ENCODE results near the gene NAA38. TPM values are rescaled to one million over a fixed set of nuclear protein-coding genes. Genes with fewer than 3 reads are reported as not detected.
A peak's percentile ranks its signal among the peaks of the same experiment; 100 is the strongest.

Gene NAA38
- polyA plus RNA-seq, 1 donor, result 54.2 TPM

- DNase-seq (ENCODE audit: low read depth), result no peak
These were observed 15.9 kb downstream of the NAA38 start for GRCh38 chr17:7841396-7841914.

- no peak for DNase-seq (ENCODE audit: low read depth)
These were observed 16.5 kb downstream of the NAA38 start for GRCh38 chr17:7840875-7841274.

GRCh38 chr17:7840441-7840840, 16.9 kb downstream of the NAA38 start:
- no peak for DNase-seq (ENCODE audit: low read depth)

- DNase-seq (ENCODE audit: low read depth), result no peak
These were observed 17.5 kb downstream of the NAA38 start for GRCh38 chr17:7839876-7840261.

- DNase-seq (ENCODE audit: low read depth), result no peak
These were observed 18.0 kb downstream of the NAA38 start for GRCh38 chr17:7839190-7839875.

GRCh38 chr17:7838090-7839075, 19.0 kb downstream of the NAA38 start:
- no peak for DNase-seq (ENCODE audit: low read depth)

- no peak for DNase-seq (ENCODE audit: low read depth)
These were observed 19.8 kb downstream of the NAA38 start for GRCh38 chr17:7837408-7838088.

- no peak for DNase-seq (ENCODE audit: low read depth)
These were observed 20.6 kb downstream of the NAA38 start for GRCh38 chr17:7836596-7837407.

GRCh38 chr17:7835814-7836595, 21.4 kb downstream of the NAA38 start:
- DNase-seq (ENCODE audit: low read depth), result no peak

- DNase-seq (ENCODE audit: low read depth), result peak; percentile 95
These were observed 22.2 kb downstream of the NAA38 start for GRCh38 chr17:7834957-7835813.

GRCh38 chr17:7834542-7834956, 22.8 kb downstream of the NAA38 start:
- DNase-seq (ENCODE audit: low read depth), result no peak

GRCh38 chr17:7833795-7834541, 23.4 kb downstream of the NAA38 start, which contains the start of gene KDM6B:
TSS of gene KDM6B (plus strand) at chr17:7834217. CDS start at chr17:7845555, 11,338 bp downstream.
- DNase-seq (ENCODE audit: low read depth), result no peak

- DNase-seq (ENCODE audit: low read depth), result no peak
These were observed 24.2 kb downstream of the NAA38 start for GRCh38 chr17:7833011-7833794.

- DNase-seq (ENCODE audit: low read depth), result no peak
These were observed 24.9 kb downstream of the NAA38 start for GRCh38 chr17:7832431-7832830.

- no peak for DNase-seq (ENCODE audit: low read depth)
These were observed 26.1 kb downstream of the NAA38 start for GRCh38 chr17:7831233-7831632.

GRCh38 chr17:7830616-7831015, 26.7 kb downstream of the NAA38 start:
- DNase-seq (ENCODE audit: low read depth), result no peak

- no peak for DNase-seq (ENCODE audit: low read depth)
These were observed 32.0 kb downstream of the NAA38 start for GRCh38 chr17:7825206-7825990.

All from forelimb muscle (tissue), 1 donor.